Measurements from ENCODE around the gene MIEF1.

DNA sequence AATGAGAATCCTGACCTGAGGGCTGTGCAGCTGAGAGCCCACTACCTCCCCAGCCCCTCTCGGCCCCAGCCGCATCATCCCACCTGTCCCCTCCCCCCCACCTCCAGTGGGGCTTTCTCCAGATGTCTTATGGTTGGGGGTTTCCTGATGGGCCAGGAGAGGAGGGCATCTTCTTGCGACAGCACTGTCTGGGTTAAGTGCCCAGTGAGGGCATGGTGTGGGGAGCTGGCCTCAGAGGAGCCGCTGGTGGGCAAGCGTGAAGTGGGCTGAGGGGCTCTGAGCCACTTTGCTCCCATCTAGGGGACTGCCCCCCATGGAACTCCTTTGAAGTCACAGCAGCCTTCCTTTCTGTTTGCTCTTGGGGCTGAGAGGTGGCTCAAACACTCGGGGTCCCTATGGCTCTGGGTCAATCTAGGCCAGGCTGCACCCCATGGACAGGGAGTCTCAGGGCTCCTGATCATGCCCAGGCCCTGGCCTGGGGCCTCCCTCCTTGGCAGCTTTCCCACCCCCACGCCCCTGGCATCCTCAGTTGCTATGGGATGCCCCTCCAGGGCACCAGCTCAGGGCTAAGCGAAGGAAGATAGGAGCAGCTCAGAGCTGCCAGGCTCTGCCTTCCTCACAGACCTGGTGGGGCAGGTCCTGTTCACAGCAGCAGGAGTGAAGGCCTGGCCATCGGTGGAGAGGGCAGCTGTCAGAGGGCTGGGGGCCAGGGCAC, 11.0 kb upstream of the MIEF1 start:
- TF ChIP-seq, protein P1, sequence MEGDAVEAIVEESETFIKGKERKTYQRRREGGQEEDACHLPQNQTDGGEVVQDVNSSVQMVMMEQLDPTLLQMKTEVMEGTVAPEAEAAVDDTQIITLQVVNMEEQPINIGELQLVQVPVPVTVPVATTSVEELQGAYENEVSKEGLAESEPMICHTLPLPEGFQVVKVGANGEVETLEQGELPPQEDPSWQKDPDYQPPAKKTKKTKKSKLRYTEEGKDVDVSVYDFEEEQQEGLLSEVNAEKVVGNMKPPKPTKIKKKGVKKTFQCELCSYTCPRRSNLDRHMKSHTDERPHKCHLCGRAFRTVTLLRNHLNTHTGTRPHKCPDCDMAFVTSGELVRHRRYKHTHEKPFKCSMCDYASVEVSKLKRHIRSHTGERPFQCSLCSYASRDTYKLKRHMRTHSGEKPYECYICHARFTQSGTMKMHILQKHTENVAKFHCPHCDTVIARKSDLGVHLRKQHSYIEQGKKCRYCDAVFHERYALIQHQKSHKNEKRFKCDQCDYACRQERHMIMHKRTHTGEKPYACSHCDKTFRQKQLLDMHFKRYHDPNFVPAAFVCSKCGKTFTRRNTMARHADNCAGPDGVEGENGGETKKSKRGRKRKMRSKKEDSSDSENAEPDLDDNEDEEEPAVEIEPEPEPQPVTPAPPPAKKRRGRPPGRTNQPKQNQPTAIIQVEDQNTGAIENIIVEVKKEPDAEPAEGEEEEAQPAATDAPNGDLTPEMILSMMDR (IDR thresholded peaks at IDR 0.05), result no peak
- no peak for TF ChIP-seq POLR2A (IDR thresholded peaks at IDR 0.05; ENCODE audit: low read depth)
- TF ChIP-seq POLR2AphosphoS5 (IDR thresholded peaks at IDR 0.05), result no peak

Measured in esophagus muscularis mucosa (tissue), 3 donors.